Esophagus (tissue), 2 donors: ENCODE data around the gene AP3M1. TPM values are rescaled to one million over a fixed set of nuclear protein-coding genes. Genes with fewer than 3 reads are reported as not detected.

Source experiments
- H3K27ac ChIP-seq, 2 donors: one replicate each; pipeline ENCODE4 v1.5.1; 2013; ENCODE audit warnings: low read depth in 2 of 2, mild to moderate bottlenecking in 2 of 2, inconsistent platforms in 1 of 2, low read length in 1 of 2, moderate library complexity in 1 of 2
- H3K27me3 ChIP-seq, 2 donors: one replicate each; pipeline ENCODE4 v1.6.1; 2013; ENCODE audit warnings: low read length in 2 of 2, control low read depth in 1 of 2, mild to moderate bottlenecking in 1 of 2; ENCODE audit not compliant: insufficient read depth in 2 of 2, control insufficient read depth in 1 of 2
- H3K36me3 ChIP-seq, 2 donors: one replicate each; pipeline ENCODE4 v1.6.1; 2013; ENCODE audit warnings: low read length in 1 of 2; ENCODE audit not compliant: control insufficient read depth in 2 of 2, insufficient read depth in 2 of 2
- H3K4me1 ChIP-seq, 2 donors: one replicate each; pipeline ENCODE4 v1.6.1; 2013; ENCODE audit warnings: low read length in 1 of 2; ENCODE audit not compliant: control insufficient read depth in 2 of 2, insufficient read depth in 2 of 2
- H3K4me3 ChIP-seq, 2 donors: one replicate each; pipeline ENCODE4 v1.5.1; 2013; ENCODE audit warnings: low read length in 2 of 2, mild to moderate bottlenecking in 2 of 2, low read depth in 1 of 2, moderate library complexity in 1 of 2
- H3K9me3 ChIP-seq, 2 donors: one replicate each; pipeline ENCODE4 v1.6.1; 2013; ENCODE audit warnings: mild to moderate bottlenecking in 2 of 2, low read depth in 1 of 2, low read length in 1 of 2, moderate library complexity in 1 of 2; ENCODE audit not compliant: control insufficient read depth in 2 of 2, insufficient read depth in 1 of 2
- WGBS, 2 donors: extraction: QIAGEN DNeasy Blood & Tissue Kit; methylation state at CpG; one replicate each; pipeline ENCODE4 v1.1.7; 2013; 5-methylcytosine and 5-hydroxymethylcytosine counted together
- polyA plus RNA-seq, 2 donors: library from polyadenylated mRNA; stranded (reverse); fragments of 200-250 nt; gene quantifications; one replicate each; pipeline ENCODE4 v1.2.3, GENCODE V29; 2013
- donor health status: healthy with polysubstance abuse.
- donor health status: Bipolar disorder and iron deficiency.

Gene AP3M1
- polyA plus RNA-seq, 2 donors, result 7.1 to 13.4 TPM

- WGBS, 2 donors, result 45 to 47% methylated on average over 3 of the region's 3 CpGs
- no peak overlapping the region for H3K27ac ChIP-seq
- no peaks in the 10 kb centered on the region for H3K9me3 ChIP-seq
- no peaks in the 10 kb centered on the region for H3K27me3 ChIP-seq
- H3K4me1 ChIP-seq, result no peaks in the 10 kb centered on the region
- H3K36me3 ChIP-seq, result peaks cover 3% of the 10 kb centered on the region in 2 donors
- no peak overlapping the region for H3K4me3 ChIP-seq
Measured at GRCh38 chr10:74088722-74089121, 61.9 kb downstream of the AP3M1 start.

GRCh38 chr10:74086317-74086716 lies 64.3 kb downstream of the AP3M1 start:
- no peak overlapping the region for H3K27ac ChIP-seq
- no peaks in the 10 kb centered on the region for H3K9me3 ChIP-seq
- no peaks in the 10 kb centered on the region for H3K27me3 ChIP-seq
- peaks cover 0 to 3% of the 10 kb centered on the region in 2 donors for H3K36me3 ChIP-seq
- no peak overlapping the region for H3K4me3 ChIP-seq
- WGBS, 2 donors, result 84 to 92% methylated on average over 2 of the region's 2 CpGs
- no peaks in the 10 kb centered on the region for H3K4me1 ChIP-seq

GRCh38 chr10:74084955-74085354 lies 65.7 kb downstream of the AP3M1 start:
- Histone ChIP-seq H3K27ac (no peak overlapping the region), H3K36me3 (peaks cover 0 to 2% of the 10 kb centered on the region in 2 donors), H3K4me3 (no peak overlapping the region), H3K4me1 (no peaks in the 10 kb centered on the region), H3K9me3 (no peaks in the 10 kb centered on the region), H3K27me3 (no peaks in the 10 kb centered on the region)
- WGBS, 2 donors, result 82 to 85% methylated on average over 3 of the region's 3 CpGs

- 87 to 89% methylated on average over 2 of the region's 2 CpGs for WGBS, 2 donors
- Histone ChIP-seq H3K36me3 (no peaks in the 10 kb centered on the region), H3K9me3 (no peaks in the 10 kb centered on the region)
Measured at GRCh38 chr10:74083304-74083703, 67.3 kb downstream of the AP3M1 start.

GRCh38 chr10:74081941-74082718 lies 68.5 kb downstream of the AP3M1 start:
- 61 to 67% methylated on average over 5 of the region's 5 CpGs for whole genome bisulfite sequencing, 2 donors
- Histone ChIP-seq H3K36me3 (no peaks in the 10 kb centered on the region), H3K4me1 (no peaks in the 10 kb centered on the region), H3K4me3 (no peak overlapping the region), H3K9me3 (no peaks in the 10 kb centered on the region), H3K27ac (no peak overlapping the region), H3K27me3 (no peaks in the 10 kb centered on the region)

More at GRCh38 chr10:74083304-74083703, 67.3 kb downstream of the AP3M1 start:
- no peak overlapping the region for H3K4me3 ChIP-seq
- H3K27me3 ChIP-seq, result no peaks in the 10 kb centered on the region
- no peak overlapping the region for H3K27ac ChIP-seq
- H3K4me1 ChIP-seq, result no peaks in the 10 kb centered on the region

GRCh38 chr10:74081192-74081803 lies 69.3 kb downstream of the AP3M1 start:
- Histone ChIP-seq H3K4me1 (peaks cover 0 to under 1% of the 10 kb centered on the region in 2 donors), H3K4me3 (no peak overlapping the region), H3K9me3 (no peaks in the 10 kb centered on the region), H3K27me3 (no peaks in the 10 kb centered on the region), H3K36me3 (no peaks in the 10 kb centered on the region), H3K27ac (no peak overlapping the region)
- WGBS, 2 donors, result 52 to 57% methylated on average over 4 of the region's 4 CpGs

GRCh38 chr10:74079936-74080590 lies 70.6 kb downstream of the AP3M1 start:
- WGBS, 2 donors, result 59 to 67% methylated on average over 2 of the region's 2 CpGs
- Histone ChIP-seq H3K36me3 (peaks cover 0 to 3% of the 10 kb centered on the region in 2 donors), H3K27ac (no peak overlapping the region), H3K9me3 (no peaks in the 10 kb centered on the region), H3K4me3 (no peak overlapping the region), H3K4me1 (peaks cover 0 to 2% of the 10 kb centered on the region in 2 donors), H3K27me3 (no peaks in the 10 kb centered on the region)

GRCh38 chr10:74079028-74079935 lies 71.3 kb downstream of the AP3M1 start:
- H3K36me3 ChIP-seq, result peaks cover 0 to 3% of the 10 kb centered on the region in 2 donors
- 65 to 76% methylated on average over 4 of the region's 4 CpGs for WGBS, 2 donors
- peaks cover 0 to 2% of the 10 kb centered on the region in 2 donors for H3K4me1 ChIP-seq
- no peaks in the 10 kb centered on the region for H3K9me3 ChIP-seq
- H3K27ac ChIP-seq, result no peak overlapping the region
- H3K4me3 ChIP-seq, result no peak overlapping the region
- H3K27me3 ChIP-seq, result no peaks in the 10 kb centered on the region

- WGBS, 2 donors, result 44 to 68% methylated on average over 1 of the region's 1 CpG
- H3K36me3 ChIP-seq, result peaks cover 2 to 6% of the 10 kb centered on the region in 2 donors
- peaks cover 0 to 2% of the 10 kb centered on the region in 2 donors for H3K4me1 ChIP-seq
- H3K4me3 ChIP-seq, result no peak overlapping the region
- no peaks in the 10 kb centered on the region for H3K27me3 ChIP-seq
- no peaks in the 10 kb centered on the region for H3K9me3 ChIP-seq
- H3K27ac ChIP-seq, result no peak overlapping the region
Measured at GRCh38 chr10:74078037-74078436, 72.6 kb downstream of the AP3M1 start.
